Neuronal stem cell (in vitro differentiated cells): ENCODE data around the gene CCT6A. TPM values are rescaled to one million over a fixed set of nuclear protein-coding genes. Genes with fewer than 3 reads are reported as not detected.
"Not testable (repeated sequence)": the region's sequence is repeated elsewhere in the genome, so short reads cannot be mapped to it uniquely, and the experiment has no call there.

Experiments
- DNase-seq: peaks from one replicate; pipeline ENCODE4 v3.0.0-alpha.2; 2013; ENCODE audit warnings: low spot score
- H2AFZ ChIP-seq: one replicate; pipeline ENCODE4 v1.6.1; 2013; ENCODE audit warnings: mild to moderate bottlenecking, low read length, inconsistent platforms
- H2AK5ac ChIP-seq: 2 replicates; pipeline ENCODE4 v1.6.1; 2013; ENCODE audit warnings: low read depth, mild to moderate bottlenecking, inconsistent platforms, low read length, moderate library complexity, mixed read lengths
- H2BK120ac ChIP-seq: 2 replicates; pipeline ENCODE4 v1.6.1; 2013; ENCODE audit warnings: low read depth, mild to moderate bottlenecking, inconsistent platforms, low read length, moderate library complexity, mixed read lengths
- H2BK12ac ChIP-seq: one replicate; pipeline ENCODE4 v1.6.1; 2013; ENCODE audit warnings: low read length, inconsistent platforms
- H2BK15ac ChIP-seq: 2 replicates; pipeline ENCODE4 v1.6.1; 2013; ENCODE audit warnings: mild to moderate bottlenecking, low read length, inconsistent platforms, mixed read lengths
- H2BK5ac ChIP-seq: one replicate; pipeline ENCODE4 v1.6.1; 2013; ENCODE audit warnings: inconsistent platforms, mild to moderate bottlenecking, low read length, moderate library complexity
- H3K14ac ChIP-seq: one replicate; pipeline ENCODE4 v1.6.1; 2013; ENCODE audit warnings: low read length, inconsistent platforms
- H3K18ac ChIP-seq: 2 replicates; pipeline ENCODE4 v1.6.1; 2013; ENCODE audit warnings: low read length, inconsistent platforms
- H3K23ac ChIP-seq: 2 replicates; pipeline ENCODE4 v1.6.1; 2013; ENCODE audit warnings: low read depth, mild to moderate bottlenecking, mixed read lengths, low read length, inconsistent platforms; ENCODE audit not compliant: poor library complexity
- H3K27ac ChIP-seq: replicated peaks from 3 replicates; pipeline ENCODE4 v1.5.1; 2013; ENCODE audit warnings: low read length, inconsistent platforms
- H3K27me3 ChIP-seq, 3 experiments: 2 replicates each; pipeline ENCODE4 v1.6.1; 2013; ENCODE audit warnings: low read length in 3 of 3, mild to moderate bottlenecking in 2 of 3, inconsistent platforms in 1 of 3, low read depth in 1 of 3, mixed read lengths in 1 of 3, moderate library complexity in 1 of 3; ENCODE audit not compliant: control insufficient read depth in 3 of 3, insufficient read depth in 3 of 3
- H3K36me3 ChIP-seq, 2 donors: replicated peaks in 1 of 2; 2 replicates each; pipeline ENCODE4 v1.6.1; 2013; ENCODE audit warnings: low read length in 2 of 2; ENCODE audit not compliant: control insufficient read depth in 2 of 2, insufficient read depth in 2 of 2
- H3K4ac ChIP-seq: 2 replicates; pipeline ENCODE4 v1.6.1; 2013; ENCODE audit warnings: inconsistent platforms, mild to moderate bottlenecking, low read length, moderate library complexity
- H3K4me1 ChIP-seq, 2 donors: 1 replicate in 1 of 2; 2 replicates in 1 of 2; pipeline ENCODE4 v1.6.1; 2013; ENCODE audit warnings: low read length in 2 of 2, low read depth in 1 of 2; ENCODE audit not compliant: control insufficient read depth in 2 of 2, insufficient read depth in 1 of 2
- H3K4me2 ChIP-seq: one replicate; pipeline ENCODE4 v1.6.1; 2013; ENCODE audit warnings: mild to moderate bottlenecking, low read length, inconsistent platforms; ENCODE audit not compliant: insufficient read depth, poor library complexity, severe bottlenecking
- H3K4me3 ChIP-seq, 2 donors: 2 replicates each; pipeline ENCODE4 v1.5.1; 2013; ENCODE audit warnings: low read length in 2 of 2, mild to moderate bottlenecking in 2 of 2, inconsistent platforms in 1 of 2, moderate library complexity in 1 of 2
- H3K79me1 ChIP-seq: one replicate; pipeline ENCODE4 v1.6.1; 2013; ENCODE audit warnings: low read depth, mild to moderate bottlenecking, inconsistent platforms, low read length, moderate library complexity
- H3K9ac ChIP-seq: one replicate; pipeline ENCODE4 v1.6.1; 2013; ENCODE audit warnings: mild to moderate bottlenecking, low read depth, low read length, inconsistent platforms; ENCODE audit not compliant: poor library complexity
- H3K9me3 ChIP-seq, 2 donors: replicated peaks in 1 of 2; 2 replicates each; pipeline versions ENCODE3 to v1.6.1; 2013; ENCODE audit warnings: low read length in 2 of 2, mild to moderate bottlenecking in 2 of 2, inconsistent platforms in 1 of 2, low read depth in 1 of 2, mixed read lengths in 1 of 2, moderate library complexity in 1 of 2; ENCODE audit not compliant: control insufficient read depth in 2 of 2, insufficient read depth in 1 of 2
- H4K8ac ChIP-seq: one replicate; pipeline ENCODE4 v1.6.1; 2013; ENCODE audit warnings: low read depth, mild to moderate bottlenecking, inconsistent platforms, low read length, moderate library complexity
- H4K91ac ChIP-seq: one replicate; pipeline ENCODE4 v1.6.1; 2013; ENCODE audit warnings: low read length, low read depth, mild to moderate bottlenecking, inconsistent platforms; ENCODE audit not compliant: poor library complexity
- WGBS, 2 donors: extraction: QIAGEN DNeasy Blood & Tissue Kit; methylation state at CpG; one replicate each; pipeline ENCODE4 v1.1.7; 2013; ENCODE audit warnings: missing lambda C conversion rate in 2 of 2, mixed read lengths in 1 of 2; ENCODE audit not compliant: insufficient read length in 2 of 2, insufficient replicate concordance in 1 of 2; ENCODE audit errors: extremely low coverage in 2 of 2; 5-methylcytosine and 5-hydroxymethylcytosine counted together
- small RNA-seq: library from polyadenylated mRNA; stranded (forward); fragments of <200 nt; extraction: miRNeasy Mini kit (QIAGEN cat#:217004); gene quantifications from one replicate; pipeline ENCODE3, GENCODE V24; 2013; ENCODE audit not compliant: insufficient read depth

Gene CCT6A

DNA sequence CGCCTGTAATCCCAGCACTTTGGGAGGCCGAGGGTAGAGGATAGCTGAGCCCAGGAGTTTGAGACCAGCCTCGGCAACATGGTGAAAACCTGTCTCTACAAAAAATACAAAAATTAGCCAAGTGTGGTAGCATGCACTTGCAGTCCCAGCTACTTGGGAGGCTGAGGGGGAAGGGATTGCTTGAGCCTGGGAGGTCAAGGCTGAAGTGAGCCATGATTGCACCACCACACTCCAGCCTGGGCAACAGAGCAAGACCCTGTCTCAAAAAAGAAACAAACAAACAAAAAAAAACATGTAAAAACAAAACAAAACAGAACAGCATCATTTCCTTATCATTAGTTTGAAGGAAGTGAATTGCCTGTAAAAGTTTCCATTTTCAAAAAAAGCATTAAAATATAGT is 60.7 kb downstream of the CCT6A start:
- not testable (repeated sequence) for H3K4ac ChIP-seq, H3K36me3 ChIP-seq, H3K23ac ChIP-seq, H3K18ac ChIP-seq, DNase-seq, H3K27me3 ChIP-seq, H4K8ac ChIP-seq, H2AFZ ChIP-seq, H3K9ac ChIP-seq, H2BK15ac ChIP-seq, H2AK5ac ChIP-seq, H3K4me1 ChIP-seq, H3K9me3 ChIP-seq, H4K91ac ChIP-seq, H3K27ac ChIP-seq, H2BK5ac ChIP-seq, H3K14ac ChIP-seq, H3K4me2 ChIP-seq, H2BK120ac ChIP-seq, H3K4me3 ChIP-seq, H3K79me1 ChIP-seq, H2BK12ac ChIP-seq
- WGBS, 2 donors, result no CpG with 5 or more reads among the region's 3 CpGs

Small RNAs within 50 kb of the gene (small RNA-seq; reads per million reads assigned to genes)
- gene SNORA15 (1.6 reads per million), gene SNORA22B (not detected)
